ENCODE data around the gene SLC11A2. TPM values are rescaled to one million over a fixed set of nuclear protein-coding genes. Genes with fewer than 3 reads are reported as not detected.
A peak's percentile ranks its signal among the peaks of the same experiment; 100 is the strongest.

Gene SLC11A2
- total and polyA plus RNA-seq, 9 of the 15 experiments (the other 6 are each of a cell fraction or from before 2014, with no cell fraction given) = 21.1 to 54.0 (median 32.9) TPM

DNA sequence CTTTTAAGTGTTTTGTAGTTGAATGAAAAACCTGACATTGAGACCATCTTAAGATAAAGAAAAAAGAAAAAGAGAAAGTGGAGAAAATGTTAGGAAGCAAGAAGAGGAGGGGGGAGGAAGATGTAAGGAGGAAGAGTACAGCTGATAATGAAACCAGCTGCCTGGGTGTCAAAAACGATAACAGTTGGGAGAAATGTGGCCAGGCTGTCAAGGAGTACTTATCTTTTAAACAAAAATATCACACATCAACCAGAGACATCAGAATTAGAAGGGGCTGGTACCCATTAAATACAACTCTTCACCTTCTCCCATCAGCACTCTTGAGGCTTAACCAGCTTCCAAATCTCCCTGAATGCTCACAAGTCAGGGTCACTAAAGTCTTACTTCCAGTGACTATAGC, 4.5 kb downstream of the SLC11A2 start (continued):
- TF ChIP-seq, protein P1, sequence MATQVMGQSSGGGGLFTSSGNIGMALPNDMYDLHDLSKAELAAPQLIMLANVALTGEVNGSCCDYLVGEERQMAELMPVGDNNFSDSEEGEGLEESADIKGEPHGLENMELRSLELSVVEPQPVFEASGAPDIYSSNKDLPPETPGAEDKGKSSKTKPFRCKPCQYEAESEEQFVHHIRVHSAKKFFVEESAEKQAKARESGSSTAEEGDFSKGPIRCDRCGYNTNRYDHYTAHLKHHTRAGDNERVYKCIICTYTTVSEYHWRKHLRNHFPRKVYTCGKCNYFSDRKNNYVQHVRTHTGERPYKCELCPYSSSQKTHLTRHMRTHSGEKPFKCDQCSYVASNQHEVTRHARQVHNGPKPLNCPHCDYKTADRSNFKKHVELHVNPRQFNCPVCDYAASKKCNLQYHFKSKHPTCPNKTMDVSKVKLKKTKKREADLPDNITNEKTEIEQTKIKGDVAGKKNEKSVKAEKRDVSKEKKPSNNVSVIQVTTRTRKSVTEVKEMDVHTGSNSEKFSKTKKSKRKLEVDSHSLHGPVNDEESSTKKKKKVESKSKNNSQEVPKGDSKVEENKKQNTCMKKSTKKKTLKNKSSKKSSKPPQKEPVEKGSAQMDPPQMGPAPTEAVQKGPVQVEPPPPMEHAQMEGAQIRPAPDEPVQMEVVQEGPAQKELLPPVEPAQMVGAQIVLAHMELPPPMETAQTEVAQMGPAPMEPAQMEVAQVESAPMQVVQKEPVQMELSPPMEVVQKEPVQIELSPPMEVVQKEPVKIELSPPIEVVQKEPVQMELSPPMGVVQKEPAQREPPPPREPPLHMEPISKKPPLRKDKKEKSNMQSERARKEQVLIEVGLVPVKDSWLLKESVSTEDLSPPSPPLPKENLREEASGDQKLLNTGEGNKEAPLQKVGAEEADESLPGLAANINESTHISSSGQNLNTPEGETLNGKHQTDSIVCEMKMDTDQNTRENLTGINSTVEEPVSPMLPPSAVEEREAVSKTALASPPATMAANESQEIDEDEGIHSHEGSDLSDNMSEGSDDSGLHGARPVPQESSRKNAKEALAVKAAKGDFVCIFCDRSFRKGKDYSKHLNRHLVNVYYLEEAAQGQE (IDR thresholded peaks at IDR 0.05; ENCODE audit: borderline replicate concordance) = no peak
- TF ChIP-seq, protein P1 (CRISPR knock-in tag; IDR thresholded peaks at IDR 0.05; ENCODE audit: low read depth) = no peak
- no peak for TF ChIP-seq CHCHD3 (CRISPR knock-in tag; IDR thresholded peaks at IDR 0.05)
- no peak for TF ChIP-seq ERF (CRISPR knock-in tag; IDR thresholded peaks at IDR 0.05)
- 0 out of 2 replicates have a peak, but pooled peaks have one; percentile 1 for TF ChIP-seq RHOXF2B (CRISPR knock-in tag; conservative IDR thresholded peaks at IDR 0.05)
- TF ChIP-seq NCOA1 (IDR thresholded peaks at IDR 0.05; ENCODE audit: low read depth) = peak; percentile 70; the same call in 1 of the 2 replicates
- no peak for TF ChIP-seq ZKSCAN8 (CRISPR knock-in tag; IDR thresholded peaks at IDR 0.05)
- TF ChIP-seq, protein P2, sequence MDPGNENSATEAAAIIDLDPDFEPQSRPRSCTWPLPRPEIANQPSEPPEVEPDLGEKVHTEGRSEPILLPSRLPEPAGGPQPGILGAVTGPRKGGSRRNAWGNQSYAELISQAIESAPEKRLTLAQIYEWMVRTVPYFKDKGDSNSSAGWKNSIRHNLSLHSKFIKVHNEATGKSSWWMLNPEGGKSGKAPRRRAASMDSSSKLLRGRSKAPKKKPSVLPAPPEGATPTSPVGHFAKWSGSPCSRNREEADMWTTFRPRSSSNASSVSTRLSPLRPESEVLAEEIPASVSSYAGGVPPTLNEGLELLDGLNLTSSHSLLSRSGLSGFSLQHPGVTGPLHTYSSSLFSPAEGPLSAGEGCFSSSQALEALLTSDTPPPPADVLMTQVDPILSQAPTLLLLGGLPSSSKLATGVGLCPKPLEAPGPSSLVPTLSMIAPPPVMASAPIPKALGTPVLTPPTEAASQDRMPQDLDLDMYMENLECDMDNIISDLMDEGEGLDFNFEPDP (CRISPR knock-in tag; IDR thresholded peaks at IDR 0.05) = no peak
- no peak for TF ChIP-seq NONO (IDR thresholded peaks at IDR 0.05; ENCODE audit: low read depth in 2 of 2, low read length in 1 of 2)
- TF ChIP-seq, protein P3, sequence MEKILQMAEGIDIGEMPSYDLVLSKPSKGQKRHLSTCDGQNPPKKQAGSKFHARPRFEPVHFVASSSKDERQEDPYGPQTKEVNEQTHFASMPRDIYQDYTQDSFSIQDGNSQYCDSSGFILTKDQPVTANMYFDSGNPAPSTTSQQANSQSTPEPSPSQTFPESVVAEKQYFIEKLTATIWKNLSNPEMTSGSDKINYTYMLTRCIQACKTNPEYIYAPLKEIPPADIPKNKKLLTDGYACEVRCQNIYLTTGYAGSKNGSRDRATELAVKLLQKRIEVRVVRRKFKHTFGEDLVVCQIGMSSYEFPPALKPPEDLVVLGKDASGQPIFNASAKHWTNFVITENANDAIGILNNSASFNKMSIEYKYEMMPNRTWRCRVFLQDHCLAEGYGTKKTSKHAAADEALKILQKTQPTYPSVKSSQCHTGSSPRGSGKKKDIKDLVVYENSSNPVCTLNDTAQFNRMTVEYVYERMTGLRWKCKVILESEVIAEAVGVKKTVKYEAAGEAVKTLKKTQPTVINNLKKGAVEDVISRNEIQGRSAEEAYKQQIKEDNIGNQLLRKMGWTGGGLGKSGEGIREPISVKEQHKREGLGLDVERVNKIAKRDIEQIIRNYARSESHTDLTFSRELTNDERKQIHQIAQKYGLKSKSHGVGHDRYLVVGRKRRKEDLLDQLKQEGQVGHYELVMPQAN (IDR thresholded peaks at IDR 0.05; ENCODE audit: borderline replicate concordance) = peak; percentile 83
- TF ChIP-seq SOX6 (IDR thresholded peaks at IDR 0.05) = peak; percentile 82
- no peak for TF ChIP-seq RBBP5 (IDR thresholded peaks at IDR 0.05; ENCODE audit: borderline replicate concordance, insufficient read depth, low read length, poor library complexity, severe bottlenecking)
- TF ChIP-seq PHB2 (IDR thresholded peaks at IDR 0.05; ENCODE audit: low read depth) = peak; percentile 57; the same call in 1 of the 2 replicates
- TF ChIP-seq XRCC3 (IDR thresholded peaks at IDR 0.05) = no peak
- no peak for TF ChIP-seq ZNF445 (CRISPR knock-in tag; IDR thresholded peaks at IDR 0.05; ENCODE audit: low read depth)
- TF ChIP-seq ZBED1 (IDR thresholded peaks at IDR 0.05) = no peak
- TF ChIP-seq, protein P4, sequence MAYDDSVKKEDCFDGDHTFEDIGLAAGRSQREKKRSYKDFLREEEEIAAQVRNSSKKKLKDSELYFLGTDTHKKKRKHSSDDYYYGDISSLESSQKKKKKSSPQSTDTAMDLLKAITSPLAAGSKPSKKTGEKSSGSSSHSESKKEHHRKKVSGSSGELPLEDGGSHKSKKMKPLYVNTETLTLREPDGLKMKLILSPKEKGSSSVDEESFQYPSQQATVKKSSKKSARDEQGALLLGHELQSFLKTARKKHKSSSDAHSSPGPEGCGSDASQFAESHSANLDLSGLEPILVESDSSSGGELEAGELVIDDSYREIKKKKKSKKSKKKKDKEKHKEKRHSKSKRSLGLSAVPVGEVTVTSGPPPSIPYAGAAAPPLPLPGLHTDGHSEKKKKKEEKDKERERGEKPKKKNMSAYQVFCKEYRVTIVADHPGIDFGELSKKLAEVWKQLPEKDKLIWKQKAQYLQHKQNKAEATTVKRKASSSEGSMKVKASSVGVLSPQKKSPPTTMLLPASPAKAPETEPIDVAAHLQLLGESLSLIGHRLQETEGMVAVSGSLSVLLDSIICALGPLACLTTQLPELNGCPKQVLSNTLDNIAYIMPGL (CRISPR knock-in tag; IDR thresholded peaks at IDR 0.05) = no peak
